ENCODE results near the gene DPT.

Gene DPT

DNA sequence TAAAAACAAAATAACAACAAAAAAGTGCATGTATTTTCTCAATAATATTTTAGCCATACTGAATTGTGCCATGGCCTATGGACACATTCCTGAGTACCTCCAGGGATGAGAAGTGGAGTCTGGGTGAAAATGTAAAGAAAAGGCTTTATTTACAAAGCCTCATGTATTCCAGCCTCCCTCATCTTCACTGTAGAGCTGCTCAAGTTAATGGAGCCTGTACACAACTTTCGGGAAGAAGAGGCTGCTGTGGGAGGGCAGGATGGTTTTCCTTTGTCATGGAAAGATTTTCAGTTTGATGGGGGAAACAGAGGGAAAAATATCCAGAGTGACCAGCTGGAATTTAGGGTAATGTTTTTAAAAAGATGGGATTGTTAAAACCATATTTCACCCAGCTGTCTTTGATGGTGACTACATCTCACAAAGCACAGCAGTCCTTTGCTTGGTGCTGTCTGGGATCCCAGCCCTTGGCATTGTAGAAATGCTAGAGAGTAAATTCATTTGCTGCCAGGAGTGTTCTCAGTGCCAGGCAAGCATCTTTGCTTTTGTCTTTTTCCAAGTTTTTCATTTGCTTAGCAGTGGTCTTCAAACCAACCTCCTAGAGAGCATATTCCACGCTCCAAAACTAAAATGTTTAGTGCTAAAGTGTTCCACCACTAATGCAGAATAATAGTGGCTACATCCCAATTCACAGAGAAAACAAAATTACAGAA is 54.9 kb downstream of the DPT start:
- no peak for DNase-seq
- no peaks in the 10 kb centered on the region for H3K27me3 ChIP-seq (replicated peaks; ENCODE audit: insufficient read depth, low read length)
- TF ChIP-seq EZH2phosphoT487 (IDR thresholded peaks at IDR 0.05; ENCODE audit: low read length) (no peak), EZH2 (optimal IDR thresholded peaks at IDR 0.05; ENCODE audit: low read depth, low read length) (no peak)
- TF ChIP-seq, protein P1, sequence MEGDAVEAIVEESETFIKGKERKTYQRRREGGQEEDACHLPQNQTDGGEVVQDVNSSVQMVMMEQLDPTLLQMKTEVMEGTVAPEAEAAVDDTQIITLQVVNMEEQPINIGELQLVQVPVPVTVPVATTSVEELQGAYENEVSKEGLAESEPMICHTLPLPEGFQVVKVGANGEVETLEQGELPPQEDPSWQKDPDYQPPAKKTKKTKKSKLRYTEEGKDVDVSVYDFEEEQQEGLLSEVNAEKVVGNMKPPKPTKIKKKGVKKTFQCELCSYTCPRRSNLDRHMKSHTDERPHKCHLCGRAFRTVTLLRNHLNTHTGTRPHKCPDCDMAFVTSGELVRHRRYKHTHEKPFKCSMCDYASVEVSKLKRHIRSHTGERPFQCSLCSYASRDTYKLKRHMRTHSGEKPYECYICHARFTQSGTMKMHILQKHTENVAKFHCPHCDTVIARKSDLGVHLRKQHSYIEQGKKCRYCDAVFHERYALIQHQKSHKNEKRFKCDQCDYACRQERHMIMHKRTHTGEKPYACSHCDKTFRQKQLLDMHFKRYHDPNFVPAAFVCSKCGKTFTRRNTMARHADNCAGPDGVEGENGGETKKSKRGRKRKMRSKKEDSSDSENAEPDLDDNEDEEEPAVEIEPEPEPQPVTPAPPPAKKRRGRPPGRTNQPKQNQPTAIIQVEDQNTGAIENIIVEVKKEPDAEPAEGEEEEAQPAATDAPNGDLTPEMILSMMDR (IDR thresholded peaks at IDR 0.05; ENCODE audit: low read length) = no peak
- H2AFZ ChIP-seq (ENCODE audit: low read length) = no peak overlapping the region
- H3K9ac ChIP-seq (ENCODE audit: low read length) = no peak overlapping the region
- H4K20me1 ChIP-seq (ENCODE audit: insufficient read depth, low read length) = no peaks in the 10 kb centered on the region
- H3K4me2 ChIP-seq (ENCODE audit: low read depth, low read length) = no peak overlapping the region
- H3K9me2 ChIP-seq (replicated peaks; ENCODE audit: insufficient read depth, low read length) = no peaks in the 10 kb centered on the region
- H3K27ac ChIP-seq (ENCODE audit: low read length) = no peak overlapping the region
- no peaks in the 10 kb centered on the region for H3K79me2 ChIP-seq (ENCODE audit: low read length)
- H3K36me3 ChIP-seq (replicated peaks; ENCODE audit: insufficient read depth, low read length) = no peaks in the 10 kb centered on the region
- H3K4me1 ChIP-seq (ENCODE audit: low read length) = no peaks in the 10 kb centered on the region
- no peaks in the 10 kb centered on the region for H3K9me3 ChIP-seq (replicated peaks; ENCODE audit: insufficient read depth, low read length)
- no peaks in the 10 kb centered on the region for H3F3A ChIP-seq (ENCODE audit: insufficient read depth, low read length)
- no peak overlapping the region for H3K4me3 ChIP-seq (ENCODE audit: low read length)

DNA sequence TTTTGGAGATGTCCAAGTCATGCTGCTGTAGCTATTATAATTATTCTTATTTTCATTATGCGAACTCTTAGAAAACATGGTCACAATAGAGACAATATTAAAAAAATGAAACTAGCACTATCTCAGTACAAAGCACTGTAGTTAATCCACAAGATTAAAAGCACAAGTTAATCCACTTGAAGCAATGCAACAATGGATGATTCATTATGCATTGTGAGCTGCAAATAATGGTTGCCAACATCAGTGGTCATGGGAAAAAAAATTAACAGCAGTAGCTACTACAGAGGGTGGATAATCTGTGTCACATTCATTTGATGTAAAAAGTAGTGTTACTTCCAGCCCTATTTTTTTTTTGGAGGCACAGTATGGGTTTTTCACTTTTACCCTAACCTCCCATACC is 56.7 kb downstream of the DPT start:
- DNase-seq = no peak
- no peaks in the 10 kb centered on the region for H3F3A ChIP-seq (ENCODE audit: insufficient read depth, low read length)
- H3K4me3 ChIP-seq (ENCODE audit: low read length) = no peak overlapping the region
- H3K79me2 ChIP-seq (ENCODE audit: low read length) = no peaks in the 10 kb centered on the region
- H3K4me1 ChIP-seq (ENCODE audit: low read length) = no peaks in the 10 kb centered on the region
- H3K27me3 ChIP-seq (replicated peaks; ENCODE audit: insufficient read depth, low read length) = no peaks in the 10 kb centered on the region
- TF ChIP-seq, protein P1 (IDR thresholded peaks at IDR 0.05; ENCODE audit: low read length) = no peak
- TF ChIP-seq EZH2phosphoT487 (IDR thresholded peaks at IDR 0.05; ENCODE audit: low read length) (no peak), EZH2 (optimal IDR thresholded peaks at IDR 0.05; ENCODE audit: low read depth, low read length) (no peak)
- no peaks in the 10 kb centered on the region for H3K9me2 ChIP-seq (replicated peaks; ENCODE audit: insufficient read depth, low read length)
- H3K9ac ChIP-seq (ENCODE audit: low read length) = no peak overlapping the region
- no peaks in the 10 kb centered on the region for H3K9me3 ChIP-seq (replicated peaks; ENCODE audit: insufficient read depth, low read length)
- no peak overlapping the region for H2AFZ ChIP-seq (ENCODE audit: low read length)
- no peaks in the 10 kb centered on the region for H4K20me1 ChIP-seq (ENCODE audit: insufficient read depth, low read length)
- no peak overlapping the region for H3K27ac ChIP-seq (ENCODE audit: low read length)
- no peak overlapping the region for H3K4me2 ChIP-seq (ENCODE audit: low read depth, low read length)
- H3K36me3 ChIP-seq (replicated peaks; ENCODE audit: insufficient read depth, low read length) = no peaks in the 10 kb centered on the region

DNA sequence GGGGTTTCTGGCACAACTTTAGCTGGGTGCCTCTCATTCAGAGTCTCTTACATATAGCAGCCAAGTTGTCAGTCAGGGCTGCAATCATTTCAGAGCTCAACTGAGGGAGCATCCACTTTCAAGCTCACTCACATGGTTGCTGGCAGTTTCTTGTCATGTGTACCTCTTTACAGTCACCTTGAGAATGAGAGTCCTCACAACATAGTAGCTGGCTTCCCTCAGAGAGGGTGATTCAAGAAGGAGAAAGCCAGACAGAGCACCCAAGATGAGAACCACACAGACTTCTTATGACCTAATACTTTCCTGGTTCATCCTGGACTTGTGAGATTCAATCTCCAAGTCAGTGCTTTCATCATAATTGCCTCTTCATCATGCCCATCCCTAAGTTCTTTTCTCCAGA is 57.2 kb downstream of the DPT start:
- TF ChIP-seq EZH2 (optimal IDR thresholded peaks at IDR 0.05; ENCODE audit: low read depth, low read length) = no peak
- TF ChIP-seq EZH2phosphoT487 (IDR thresholded peaks at IDR 0.05; ENCODE audit: low read length) = no peak
- DNase-seq = no peak
- no peaks in the 10 kb centered on the region for H3K9me3 ChIP-seq (replicated peaks; ENCODE audit: insufficient read depth, low read length)
- H2AFZ ChIP-seq (ENCODE audit: low read length) = no peak overlapping the region
- no peaks in the 10 kb centered on the region for H3K36me3 ChIP-seq (replicated peaks; ENCODE audit: insufficient read depth, low read length)
- H3K27ac ChIP-seq (ENCODE audit: low read length) = no peak overlapping the region
- H3K4me2 ChIP-seq (ENCODE audit: low read depth, low read length) = no peak overlapping the region
- H3F3A ChIP-seq (ENCODE audit: insufficient read depth, low read length) = no peaks in the 10 kb centered on the region
- H3K4me1 ChIP-seq (ENCODE audit: low read length) = no peaks in the 10 kb centered on the region
- no peaks in the 10 kb centered on the region for H3K27me3 ChIP-seq (replicated peaks; ENCODE audit: insufficient read depth, low read length)
- no peaks in the 10 kb centered on the region for H3K9me2 ChIP-seq (replicated peaks; ENCODE audit: insufficient read depth, low read length)
- no peaks in the 10 kb centered on the region for H3K79me2 ChIP-seq (ENCODE audit: low read length)
- H4K20me1 ChIP-seq (ENCODE audit: insufficient read depth, low read length) = no peaks in the 10 kb centered on the region
- H3K9ac ChIP-seq (ENCODE audit: low read length) = no peak overlapping the region
- H3K4me3 ChIP-seq (ENCODE audit: low read length) = no peak overlapping the region

DNA sequence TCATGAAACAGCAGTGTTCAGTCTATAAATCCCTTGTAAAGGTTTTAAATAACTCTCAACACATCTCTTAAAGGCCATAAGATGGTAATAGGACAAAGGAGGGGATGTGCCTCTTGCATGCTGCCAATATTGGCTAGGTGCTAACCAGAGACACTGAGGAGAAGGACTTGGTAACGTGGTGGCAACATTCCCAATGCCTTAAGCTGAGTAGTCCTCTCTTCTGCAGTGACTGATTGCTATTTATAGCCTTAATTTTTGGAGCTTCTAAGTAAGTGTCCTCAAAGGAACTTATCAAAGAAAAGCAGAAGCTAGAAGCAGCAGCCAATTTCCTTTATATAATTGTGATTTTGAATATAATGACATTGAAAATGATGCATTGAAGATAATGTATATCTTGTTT is 63.0 kb downstream of the DPT start:
- Histone ChIP-seq H3K9ac (ENCODE audit: low read length) (no peak overlapping the region), H3K4me1 (ENCODE audit: low read length) (no peaks in the 10 kb centered on the region), H3K27me3 (replicated peaks; ENCODE audit: insufficient read depth, low read length) (no peaks in the 10 kb centered on the region), H3K27ac (ENCODE audit: low read length) (no peak overlapping the region), H3F3A (ENCODE audit: insufficient read depth, low read length) (no peaks in the 10 kb centered on the region), H3K9me2 (replicated peaks; ENCODE audit: insufficient read depth, low read length) (no peaks in the 10 kb centered on the region), H3K9me3 (replicated peaks; ENCODE audit: insufficient read depth, low read length) (no peaks in the 10 kb centered on the region), H3K36me3 (replicated peaks; ENCODE audit: insufficient read depth, low read length) (no peaks in the 10 kb centered on the region), H3K4me3 (ENCODE audit: low read length) (no peak overlapping the region), H3K79me2 (ENCODE audit: low read length) (no peaks in the 10 kb centered on the region), H3K4me2 (ENCODE audit: low read depth, low read length) (no peak overlapping the region), H4K20me1 (ENCODE audit: insufficient read depth, low read length) (no peaks in the 10 kb centered on the region), H2AFZ (ENCODE audit: low read length) (no peak overlapping the region)
- TF ChIP-seq EZH2phosphoT487 (IDR thresholded peaks at IDR 0.05; ENCODE audit: low read length) = no peak
- no peak for TF ChIP-seq EZH2 (optimal IDR thresholded peaks at IDR 0.05; ENCODE audit: low read depth, low read length)
- TF ChIP-seq, protein P1 (IDR thresholded peaks at IDR 0.05; ENCODE audit: low read length) = no peak
- DNase-seq = no peak

All from MM.1S (cell line).